ENCODE measurements around the gene SART1.

DNA sequence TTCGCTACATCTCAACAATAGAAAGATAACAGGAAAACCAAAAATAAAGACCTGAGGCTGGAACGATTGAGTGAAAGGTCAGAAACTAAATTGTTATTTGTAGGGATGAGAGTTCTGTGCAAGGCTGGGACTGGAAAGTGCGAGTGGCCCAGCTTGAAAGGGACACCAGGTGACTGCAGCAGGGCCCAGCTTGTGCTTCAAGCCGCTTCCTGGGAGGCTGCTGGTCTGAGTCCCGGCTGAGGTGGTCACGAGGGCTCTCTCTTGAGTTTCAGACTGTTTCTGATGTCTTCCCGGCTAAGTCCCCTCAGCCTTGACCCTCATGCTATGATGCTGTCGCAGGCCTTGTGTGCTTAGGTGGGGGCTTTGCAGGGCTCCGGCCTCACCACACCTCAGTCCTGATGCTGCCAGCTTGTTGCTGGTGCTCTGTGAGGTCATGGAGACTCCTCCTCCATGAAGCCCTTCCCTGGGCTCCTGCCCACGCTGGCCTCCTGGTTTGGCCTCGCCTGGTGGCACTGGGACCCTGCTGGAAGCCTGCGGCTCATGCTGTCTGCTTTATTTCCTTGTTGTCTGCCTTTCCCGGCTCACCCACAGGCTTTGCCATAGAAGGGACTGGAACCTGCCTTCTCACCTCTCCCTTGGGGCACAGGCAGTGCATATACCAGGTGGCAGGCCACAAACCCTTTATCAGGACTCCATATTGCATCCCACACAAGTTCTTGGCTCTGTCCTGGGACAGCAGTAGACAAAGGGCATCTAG, 44.8 kb downstream of the SART1 start:
- TF ChIP-seq, protein P1, sequence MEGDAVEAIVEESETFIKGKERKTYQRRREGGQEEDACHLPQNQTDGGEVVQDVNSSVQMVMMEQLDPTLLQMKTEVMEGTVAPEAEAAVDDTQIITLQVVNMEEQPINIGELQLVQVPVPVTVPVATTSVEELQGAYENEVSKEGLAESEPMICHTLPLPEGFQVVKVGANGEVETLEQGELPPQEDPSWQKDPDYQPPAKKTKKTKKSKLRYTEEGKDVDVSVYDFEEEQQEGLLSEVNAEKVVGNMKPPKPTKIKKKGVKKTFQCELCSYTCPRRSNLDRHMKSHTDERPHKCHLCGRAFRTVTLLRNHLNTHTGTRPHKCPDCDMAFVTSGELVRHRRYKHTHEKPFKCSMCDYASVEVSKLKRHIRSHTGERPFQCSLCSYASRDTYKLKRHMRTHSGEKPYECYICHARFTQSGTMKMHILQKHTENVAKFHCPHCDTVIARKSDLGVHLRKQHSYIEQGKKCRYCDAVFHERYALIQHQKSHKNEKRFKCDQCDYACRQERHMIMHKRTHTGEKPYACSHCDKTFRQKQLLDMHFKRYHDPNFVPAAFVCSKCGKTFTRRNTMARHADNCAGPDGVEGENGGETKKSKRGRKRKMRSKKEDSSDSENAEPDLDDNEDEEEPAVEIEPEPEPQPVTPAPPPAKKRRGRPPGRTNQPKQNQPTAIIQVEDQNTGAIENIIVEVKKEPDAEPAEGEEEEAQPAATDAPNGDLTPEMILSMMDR (IDR thresholded peaks at IDR 0.05): no peak
- TF ChIP-seq POLR2A (IDR thresholded peaks at IDR 0.05): no peak

All from esophagus squamous epithelium (tissue), 4 donors.